Erythroblast (primary cell): ENCODE measurements around the gene TRAF3IP1.

Source experiments
- GATA1 ChIP-seq: IDR thresholded peaks from 2 replicates; pipeline ENCODE4 v1.6.1; 2011; ENCODE audit warnings: low read depth, mild to moderate bottlenecking, control low read depth, low read length, moderate library complexity
- POLR2A ChIP-seq: IDR thresholded peaks from 2 replicates; pipeline ENCODE4 v1.6.1; 2011; ENCODE audit warnings: mild to moderate bottlenecking, low read length

DNA sequence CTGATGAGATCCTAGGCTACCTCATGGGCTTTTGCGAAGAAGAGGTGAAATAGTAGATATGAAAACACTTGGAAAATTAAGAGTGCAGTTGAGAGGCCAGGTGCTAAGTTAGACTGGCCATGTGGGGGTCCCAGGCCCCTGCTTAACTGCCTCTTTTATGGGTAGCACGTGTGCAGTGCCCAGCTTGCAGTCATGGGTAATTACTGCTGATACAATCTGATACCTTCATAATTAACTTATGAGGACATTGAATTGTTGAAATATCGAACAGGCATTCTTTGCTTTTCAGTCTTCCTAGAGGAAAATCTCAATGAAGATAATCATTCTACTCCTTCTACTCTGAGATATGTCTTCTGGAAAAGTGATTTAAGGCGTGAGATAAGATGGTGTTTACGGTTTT is 11.6 kb downstream of the TRAF3IP1 start:
- TF ChIP-seq POLR2A (no peak), GATA1 (no peak)
